Panc1 (cell line): ENCODE measurements around the gene ADK. TPM values are rescaled to one million over a fixed set of nuclear protein-coding genes. Genes with fewer than 3 reads are reported as not detected.

Experiments used
- ATAC-seq: fragments of 200-7000 bp; cut with Tn5 transposase; 2 replicates; pipeline ENCODE4 v1.9.1; 2020; ENCODE audit warnings: mild to moderate bottlenecking, moderate library complexity
- BruUV-seq: library from RNA; stranded (reverse); fragments of 400-500 nt; replicated peaks from 2 replicates; lab custom pipeline; 2021; lab: Mats Ljungman, UMichigan
- CTCF ChIA-PET: fragments of 300-600 bp; sonication (Branson Sonifier 250); formaldehyde crosslinking; loops from one replicate; lab custom pipeline; 2022; ENCODE audit warnings: antibody characterized with exemption; lab: Charles Lee
- POLR2A ChIA-PET: fragments of 300-600 bp; sonication (Branson Sonifier 250); formaldehyde crosslinking; loops from one replicate; lab custom pipeline; 2022; ENCODE audit warnings: antibody characterized with exemption; lab: Charles Lee
- DNase-seq: peaks from one replicate; pipeline ENCODE4 v3.0.0-alpha.2; 2010; ENCODE audit warnings: low read depth, low spot score
- H3K27ac ChIP-seq: 2 replicates; pipeline ENCODE4 v1.5.1; 2011; ENCODE audit warnings: mild to moderate bottlenecking, low read length, inconsistent platforms
- H3K27me3 ChIP-seq: fragments of 200-500 bp; sonication (Bioruptor generic); 2 replicates; pipeline ENCODE4 v1.6.0; 2014; ENCODE audit warnings: low read length, inconsistent platforms; ENCODE audit not compliant: control insufficient read depth, insufficient read depth
- H3K36me3 ChIP-seq: fragments of 200-500 bp; sonication (Bioruptor generic); 2 replicates; pipeline ENCODE4 v1.5.1; 2014; ENCODE audit warnings: inconsistent platforms, mild to moderate bottlenecking, low read length, moderate library complexity; ENCODE audit not compliant: control insufficient read depth, insufficient read depth
- H3K4me1 ChIP-seq: 2 replicates; pipeline ENCODE4 v1.5.1; 2011; ENCODE audit warnings: inconsistent platforms, mild to moderate bottlenecking, low read length, moderate library complexity; ENCODE audit not compliant: control insufficient read depth, insufficient read depth
- H3K4me3 ChIP-seq, 2 experiments: 2 replicates each; pipeline ENCODE4 v1.5.1; 2011 to 2012; ENCODE audit warnings: low read depth in 2 of 2, low read length in 2 of 2, mild to moderate bottlenecking in 2 of 2, inconsistent platforms in 1 of 2, moderate library complexity in 1 of 2
- H3K9me3 ChIP-seq: fragments of 200-500 bp; sonication (Bioruptor generic); 2 replicates; pipeline ENCODE4 v1.5.1; 2014; ENCODE audit warnings: low read depth, mild to moderate bottlenecking, inconsistent platforms, low read length, moderate library complexity; ENCODE audit not compliant: control insufficient read depth, insufficient read depth
- POLR2AphosphoS5 ChIP-seq: IDR thresholded peaks from 2 replicates; pipeline ENCODE4 v1.6.1; 2012; ENCODE audit warnings: mild to moderate bottlenecking, low read depth, low read length, moderate library complexity
- SIN3A ChIP-seq: IDR thresholded peaks from 2 replicates; pipeline ENCODE4 v1.6.1; 2012; ENCODE audit warnings: low read depth, mild to moderate bottlenecking, low read length, moderate library complexity, borderline replicate concordance; ENCODE audit not compliant: insufficient read depth
- TCF7L2 ChIP-seq: IDR thresholded peaks from 2 replicates; pipeline ENCODE4 v1.6.1; 2011; ENCODE audit warnings: mild to moderate bottlenecking, low read depth, low read length, inconsistent platforms
- in situ Hi-C: cut with HindIII; loops from 2 replicates; pipeline ENCODE4 v1.10.0; 2016; ENCODE audit warnings: low sequenced_read_pairs, low pct_unique_long_range_greater_than_20kb
- intact Hi-C: fragments of 100-400 bp; cut with micrococcal nuclease; formaldehyde crosslinking; loops from one replicate; pipeline ENCODE4 v1.10.0; 2022; ENCODE audit not compliant: unreplicated experiment
- total RNA-seq: library from RNA; stranded (reverse); gene quantifications from one replicate; pipeline ENCODE4 v1.2.1, GENCODE V29; 2021; ENCODE audit not compliant: unreplicated experiment
- TF ChIP-seq, protein P1 (sequence below): fragments of 450-650 bp; IDR thresholded peaks from 2 replicates; pipeline ENCODE4 v1.5.1; 2017; ENCODE audit warnings: mild to moderate bottlenecking
- TF ChIP-seq, protein P2 (sequence below), 2 experiments: IDR thresholded peaks; 2 replicates each; pipeline ENCODE4 v1.6.1; 2011 to 2012; ENCODE audit warnings: low read depth in 2 of 2, control low read depth in 1 of 2, low read length in 1 of 2, mild to moderate bottlenecking in 1 of 2, moderate library complexity in 1 of 2; ENCODE audit not compliant: insufficient read depth in 1 of 2

The ADK gene
- total RNA-seq, 1 experiment from 2014 or later = 64.5 TPM

DNA sequence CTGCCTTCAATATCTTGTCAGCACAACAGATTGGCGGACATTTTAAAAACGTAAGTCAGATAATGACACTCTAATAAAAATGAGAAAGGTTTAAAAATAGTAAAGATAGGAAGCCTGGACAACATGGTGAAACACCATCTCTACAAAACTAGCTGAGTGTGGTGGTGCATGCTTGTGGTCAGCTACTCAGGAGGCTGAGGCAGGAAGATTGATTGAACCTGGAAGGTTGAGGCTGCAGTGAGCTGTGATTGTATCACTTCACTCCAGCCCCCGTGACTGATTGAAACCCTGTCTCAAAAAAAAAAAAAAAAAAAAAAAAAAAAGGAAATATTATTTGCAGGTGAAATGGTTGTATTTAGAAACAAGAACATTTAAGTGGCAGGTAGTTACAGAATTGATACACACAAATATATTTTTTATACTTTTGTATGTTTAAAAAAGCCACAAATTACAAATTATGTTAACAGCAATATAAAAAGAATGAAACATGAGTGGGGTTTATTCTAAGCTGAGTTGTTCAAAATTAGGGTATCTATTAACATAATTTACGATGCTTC is 141.9 kb downstream of the ADK start:
- ATAC-seq = no peak
- H3K4me3 ChIP-seq = no peak overlapping the region

DNA sequence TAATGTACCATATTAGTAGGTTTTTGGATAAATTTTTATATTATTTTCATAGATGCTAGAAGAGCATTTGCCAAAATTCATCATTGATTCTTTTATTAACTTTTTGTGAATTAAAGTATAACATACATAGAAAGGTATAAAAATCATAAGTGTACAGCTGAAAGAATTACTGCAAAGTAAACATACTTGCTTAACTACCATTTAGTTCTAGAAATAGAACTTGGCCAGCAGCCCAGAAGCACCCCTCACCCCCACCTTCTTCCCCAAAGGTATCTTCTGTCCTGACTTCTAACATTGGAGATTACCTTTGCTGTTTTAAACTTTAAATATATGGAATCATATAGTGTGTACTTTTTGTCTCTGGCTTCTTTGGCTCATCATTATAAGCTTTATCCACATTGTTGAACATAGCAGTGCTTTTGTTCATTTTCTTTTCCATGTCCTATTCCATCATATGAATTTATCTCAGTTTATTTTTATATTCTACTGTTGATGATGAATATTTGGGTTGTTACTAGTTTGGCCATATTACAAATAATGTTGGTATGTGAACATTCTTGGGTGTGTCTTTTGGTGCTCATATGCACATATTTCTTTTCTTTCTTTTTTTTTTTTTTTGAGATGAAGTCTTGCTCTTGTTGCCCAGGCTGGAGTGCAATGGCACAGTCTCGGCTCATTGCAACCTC is 142.8 kb downstream of the ADK start:
- no peaks in the 10 kb centered on the region for H3K9me3 ChIP-seq
- in situ Hi-C loops = no loop called here
- H3K27me3 ChIP-seq = no peaks in the 10 kb centered on the region
- H3K4me1 ChIP-seq = peaks cover 5% of the 10 kb centered on the region; the same call in 1 of the 2 replicates
- CTCF ChIA-PET = no interaction called here
- DNase-seq = peak; percentile 10
- TF ChIP-seq POLR2AphosphoS5 = no peak
- no peaks in the 10 kb centered on the region for H3K36me3 ChIP-seq
- POLR2A ChIA-PET = no interaction called here
- intact Hi-C loops = no loop called here
- H3K4me3 ChIP-seq = no peak overlapping the region
- no peak for ATAC-seq
- BruUV-seq = no TSS peak
- no peak overlapping the region for H3K27ac ChIP-seq

More for the DNA sequence above, 141.9 kb downstream of the ADK start:
- Histone ChIP-seq H3K4me1 (peaks cover 5% of the 10 kb centered on the region; the same call in 1 of the 2 replicates), H3K27ac (no peak overlapping the region), H3K36me3 (no peaks in the 10 kb centered on the region), H3K27me3 (no peaks in the 10 kb centered on the region), H3K9me3 (no peaks in the 10 kb centered on the region)
- CTCF ChIA-PET = interaction anchor here (0.6 kb wide), 1 partner anchor 234 kb away, joined by 3 read pairs; no protein-coding TSS in a partner anchor
- no TSS peak for BruUV-seq
- POLR2A ChIA-PET = interaction anchor here (1.0 kb wide), 1 partner anchor 28 kb away, joined by 3 read pairs; no protein-coding TSS in a partner anchor
- in situ Hi-C loops = no loop called here
- intact Hi-C loops = no loop called here
- TF ChIP-seq SIN3A (no peak), TCF7L2 (no peak), POLR2AphosphoS5 (no peak)
- TF ChIP-seq, protein P1, sequence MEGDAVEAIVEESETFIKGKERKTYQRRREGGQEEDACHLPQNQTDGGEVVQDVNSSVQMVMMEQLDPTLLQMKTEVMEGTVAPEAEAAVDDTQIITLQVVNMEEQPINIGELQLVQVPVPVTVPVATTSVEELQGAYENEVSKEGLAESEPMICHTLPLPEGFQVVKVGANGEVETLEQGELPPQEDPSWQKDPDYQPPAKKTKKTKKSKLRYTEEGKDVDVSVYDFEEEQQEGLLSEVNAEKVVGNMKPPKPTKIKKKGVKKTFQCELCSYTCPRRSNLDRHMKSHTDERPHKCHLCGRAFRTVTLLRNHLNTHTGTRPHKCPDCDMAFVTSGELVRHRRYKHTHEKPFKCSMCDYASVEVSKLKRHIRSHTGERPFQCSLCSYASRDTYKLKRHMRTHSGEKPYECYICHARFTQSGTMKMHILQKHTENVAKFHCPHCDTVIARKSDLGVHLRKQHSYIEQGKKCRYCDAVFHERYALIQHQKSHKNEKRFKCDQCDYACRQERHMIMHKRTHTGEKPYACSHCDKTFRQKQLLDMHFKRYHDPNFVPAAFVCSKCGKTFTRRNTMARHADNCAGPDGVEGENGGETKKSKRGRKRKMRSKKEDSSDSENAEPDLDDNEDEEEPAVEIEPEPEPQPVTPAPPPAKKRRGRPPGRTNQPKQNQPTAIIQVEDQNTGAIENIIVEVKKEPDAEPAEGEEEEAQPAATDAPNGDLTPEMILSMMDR = no peak
- TF ChIP-seq, protein P2, sequence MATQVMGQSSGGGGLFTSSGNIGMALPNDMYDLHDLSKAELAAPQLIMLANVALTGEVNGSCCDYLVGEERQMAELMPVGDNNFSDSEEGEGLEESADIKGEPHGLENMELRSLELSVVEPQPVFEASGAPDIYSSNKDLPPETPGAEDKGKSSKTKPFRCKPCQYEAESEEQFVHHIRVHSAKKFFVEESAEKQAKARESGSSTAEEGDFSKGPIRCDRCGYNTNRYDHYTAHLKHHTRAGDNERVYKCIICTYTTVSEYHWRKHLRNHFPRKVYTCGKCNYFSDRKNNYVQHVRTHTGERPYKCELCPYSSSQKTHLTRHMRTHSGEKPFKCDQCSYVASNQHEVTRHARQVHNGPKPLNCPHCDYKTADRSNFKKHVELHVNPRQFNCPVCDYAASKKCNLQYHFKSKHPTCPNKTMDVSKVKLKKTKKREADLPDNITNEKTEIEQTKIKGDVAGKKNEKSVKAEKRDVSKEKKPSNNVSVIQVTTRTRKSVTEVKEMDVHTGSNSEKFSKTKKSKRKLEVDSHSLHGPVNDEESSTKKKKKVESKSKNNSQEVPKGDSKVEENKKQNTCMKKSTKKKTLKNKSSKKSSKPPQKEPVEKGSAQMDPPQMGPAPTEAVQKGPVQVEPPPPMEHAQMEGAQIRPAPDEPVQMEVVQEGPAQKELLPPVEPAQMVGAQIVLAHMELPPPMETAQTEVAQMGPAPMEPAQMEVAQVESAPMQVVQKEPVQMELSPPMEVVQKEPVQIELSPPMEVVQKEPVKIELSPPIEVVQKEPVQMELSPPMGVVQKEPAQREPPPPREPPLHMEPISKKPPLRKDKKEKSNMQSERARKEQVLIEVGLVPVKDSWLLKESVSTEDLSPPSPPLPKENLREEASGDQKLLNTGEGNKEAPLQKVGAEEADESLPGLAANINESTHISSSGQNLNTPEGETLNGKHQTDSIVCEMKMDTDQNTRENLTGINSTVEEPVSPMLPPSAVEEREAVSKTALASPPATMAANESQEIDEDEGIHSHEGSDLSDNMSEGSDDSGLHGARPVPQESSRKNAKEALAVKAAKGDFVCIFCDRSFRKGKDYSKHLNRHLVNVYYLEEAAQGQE (IDR thresholded peaks at IDR 0.05; ENCODE audit: insufficient read depth in 1 of 2, low read depth in 2 of 2, low read length in 1 of 2) = no peak
- no peak for DNase-seq
